H9 (cell line): ENCODE results near the gene RNU7-1. TPM values are rescaled to one million over a fixed set of nuclear protein-coding genes. Genes with fewer than 3 reads are reported as not detected.

ENCODE experiments used
- DNase-seq: peaks from one replicate; pipeline ENCODE4 v3.0.0-alpha.2; 2017
- H2AFZ ChIP-seq: one replicate; pipeline ENCODE4 v1.6.1; 2013; ENCODE audit warnings: mild to moderate bottlenecking, low read length, control low read depth, moderate library complexity
- H2AK5ac ChIP-seq: 2 replicates; pipeline ENCODE4 v1.6.1; 2013; ENCODE audit warnings: low read length, control low read depth, mixed read lengths; ENCODE audit not compliant: insufficient read length
- H2BK120ac ChIP-seq: one replicate; pipeline ENCODE4 v1.6.1; 2013; ENCODE audit warnings: low read depth, mild to moderate bottlenecking, low read length, control low read depth, inconsistent platforms; ENCODE audit not compliant: poor library complexity, severe bottlenecking
- H2BK12ac ChIP-seq: 2 replicates; pipeline ENCODE4 v1.6.1; 2013; ENCODE audit warnings: low read length, control low read depth, mixed read lengths, low read depth; ENCODE audit not compliant: insufficient read length
- H2BK15ac ChIP-seq: 2 replicates; pipeline ENCODE4 v1.6.1; 2013; ENCODE audit warnings: low read depth, low read length, control low read depth
- H2BK20ac ChIP-seq: one replicate; pipeline ENCODE4 v1.6.1; 2013; ENCODE audit warnings: low read depth, mild to moderate bottlenecking, low read length, control low read depth, inconsistent platforms; ENCODE audit not compliant: poor library complexity, severe bottlenecking
- H2BK5ac ChIP-seq: 2 replicates; pipeline ENCODE4 v1.6.1; 2013; ENCODE audit warnings: low read length, control low read depth, mixed read lengths; ENCODE audit not compliant: insufficient read length
- H3K14ac ChIP-seq: 2 replicates; pipeline ENCODE4 v1.6.1; 2013; ENCODE audit warnings: low read length, control low read depth; ENCODE audit not compliant: insufficient read depth
- H3K18ac ChIP-seq: 2 replicates; pipeline ENCODE4 v1.6.1; 2013; ENCODE audit warnings: low read depth, mild to moderate bottlenecking, mixed read lengths, low read length, control low read depth; ENCODE audit not compliant: insufficient read length
- H3K23ac ChIP-seq: 2 replicates; pipeline ENCODE4 v1.6.1; 2013; ENCODE audit warnings: low read length, control low read depth, mixed read lengths, low read depth; ENCODE audit not compliant: insufficient read length
- H3K23me2 ChIP-seq: 2 replicates; pipeline ENCODE4 v1.6.1; 2013; ENCODE audit warnings: low read depth, mild to moderate bottlenecking, mixed read lengths, low read length, control low read depth; ENCODE audit not compliant: insufficient read length, poor library complexity, severe bottlenecking
- H3K27ac ChIP-seq: 2 replicates; pipeline ENCODE4 v1.5.1; 2013; ENCODE audit warnings: low read length, control low read depth, mixed read lengths, low read depth; ENCODE audit not compliant: insufficient read length
- H3K27me3 ChIP-seq: 2 replicates; pipeline ENCODE4 v1.6.1; 2013; ENCODE audit warnings: low read length, control low read depth, inconsistent platforms; ENCODE audit not compliant: insufficient read depth
- H3K4ac ChIP-seq: 2 replicates; pipeline ENCODE4 v1.6.1; 2013; ENCODE audit warnings: low read depth, mild to moderate bottlenecking, control low read depth, inconsistent platforms, low read length, moderate library complexity
- H3K4me1 ChIP-seq: 2 replicates; pipeline ENCODE4 v1.6.1; 2013; ENCODE audit warnings: low read length, control low read depth, inconsistent platforms; ENCODE audit not compliant: insufficient read depth
- H3K4me2 ChIP-seq: 2 replicates; pipeline ENCODE4 v1.6.1; 2013; ENCODE audit warnings: low read length, control low read depth, mixed read lengths; ENCODE audit not compliant: insufficient read length, insufficient read depth
- H3K56ac ChIP-seq: 2 replicates; pipeline ENCODE4 v1.6.1; 2013; ENCODE audit warnings: low read depth, mild to moderate bottlenecking, mixed read lengths, low read length, control low read depth; ENCODE audit not compliant: insufficient read length
- H3K79me1 ChIP-seq: 2 replicates; pipeline ENCODE4 v1.6.1; 2013; ENCODE audit warnings: low read depth, mild to moderate bottlenecking, moderate library complexity, low read length, control low read depth, inconsistent platforms; ENCODE audit not compliant: insufficient read depth, poor library complexity, severe bottlenecking
- H3K79me2 ChIP-seq: 2 replicates; pipeline ENCODE4 v1.6.1; 2013; ENCODE audit warnings: low read length, control low read depth, inconsistent platforms; ENCODE audit not compliant: insufficient read depth
- H3K9ac ChIP-seq: 2 replicates; pipeline ENCODE4 v1.6.1; 2013; ENCODE audit warnings: low read length, control low read depth, mixed read lengths; ENCODE audit not compliant: insufficient read length; ENCODE audit errors: extremely low read depth
- H3K9me3 ChIP-seq: one replicate; pipeline ENCODE4 v1.6.1; 2013; ENCODE audit warnings: low read depth, low read length, inconsistent platforms; ENCODE audit not compliant: control insufficient read depth
- H3T11ph ChIP-seq: one replicate; pipeline ENCODE4 v1.6.1; 2013; ENCODE audit warnings: mild to moderate bottlenecking, low read length, control low read depth, inconsistent platforms
- H4K20me1 ChIP-seq: one replicate; pipeline ENCODE4 v1.6.1; 2013; ENCODE audit not compliant: control insufficient read depth, insufficient read length, insufficient read depth
- H4K5ac ChIP-seq: 2 replicates; pipeline ENCODE4 v1.6.1; 2013; ENCODE audit warnings: low read depth, mild to moderate bottlenecking, mixed read lengths, low read length, control low read depth; ENCODE audit not compliant: insufficient read length
- H4K8ac ChIP-seq: replicated peaks from 2 replicates; pipeline ENCODE4 v1.6.1; 2013; ENCODE audit warnings: low read length, control low read depth, mixed read lengths, low read depth; ENCODE audit not compliant: insufficient read length
- H4K91ac ChIP-seq: 2 replicates; pipeline ENCODE4 v1.6.1; 2013; ENCODE audit warnings: low read depth, mild to moderate bottlenecking, moderate library complexity, mixed read lengths, low read length, control low read depth; ENCODE audit not compliant: insufficient read length
- H3K27ac Mint-ChIP-seq, 3 experiments: 2 replicates in 2 of 3; 3 replicates in 1 of 3; pipeline ENCODE4 v1.8.0; 2020 to 2021; ENCODE audit warnings: mixed read lengths in 3 of 3, mild to moderate bottlenecking in 1 of 3, moderate library complexity in 1 of 3
- H3K27me3 Mint-ChIP-seq: 2 replicates; pipeline ENCODE4 v1.8.0; 2021; ENCODE audit warnings: low read depth, mild to moderate bottlenecking, moderate library complexity, mixed read lengths
- H3K36me3 Mint-ChIP-seq, 3 experiments: 2 replicates in 2 of 3; 3 replicates in 1 of 3; pipeline ENCODE4 v1.8.0; 2020 to 2021; ENCODE audit warnings: low read depth in 3 of 3, mixed read lengths in 3 of 3; ENCODE audit not compliant: insufficient read depth in 1 of 3
- H3K4me1 Mint-ChIP-seq, 2 experiments: 2 replicates each; pipeline ENCODE4 v1.8.0; 2020; ENCODE audit warnings: mixed read lengths in 2 of 2
- H3K4me3 Mint-ChIP-seq, 2 experiments: 2 replicates in 1 of 2; 3 replicates in 1 of 2; pipeline ENCODE4 v1.8.0; 2020 to 2021; ENCODE audit warnings: mild to moderate bottlenecking in 2 of 2, mixed read lengths in 2 of 2, moderate library complexity in 1 of 2
- H3K9me3 Mint-ChIP-seq, 2 experiments: 2 replicates in 1 of 2; 3 replicates in 1 of 2; pipeline ENCODE4 v1.8.0; 2020; ENCODE audit warnings: mild to moderate bottlenecking in 2 of 2, mixed read lengths in 2 of 2, moderate library complexity in 1 of 2
- CTCF ChIP-seq: fragments of 200-600 bp; sonication (generic); conservative IDR thresholded peaks from 3 replicates; pipeline ENCODE4 v1.8.0; 2021; ENCODE audit warnings: antibody characterized with exemption, mild to moderate bottlenecking
- WGBS: extraction: QIAGEN DNeasy Blood & Tissue Kit; methylation state at CpG from one replicate; pipeline ENCODE4 v1.1.7; 2013; ENCODE audit warnings: missing lambda C conversion rate, low lambda C conversion rate, mixed read lengths; ENCODE audit not compliant: insufficient read length; ENCODE audit errors: extremely low coverage; 5-methylcytosine and 5-hydroxymethylcytosine counted together
- total RNA-seq: library from RNA; stranded (reverse); gene quantifications from 2 replicates; pipeline ENCODE4 v1.2.1, GENCODE V29; 2021

The RNU7-1 gene
- total RNA-seq, 1 experiment from 2014 or later, result not detected

GRCh38 chr12:6896846-6897435 lies 46.7 kb upstream of the RNU7-1 start:
- H3K27me3 ChIP-seq, result no peaks in the 10 kb centered on the region
- H2BK20ac ChIP-seq, result no peak overlapping the region
- H3K4me2 ChIP-seq, result no peak overlapping the region
- Mint-ChIP-seq H3K27me3 (no peaks in the 10 kb centered on the region; the same call in 1 of the 2 replicates), H3K27ac (no peak overlapping the region), H3K4me3 (no peak overlapping the region), H3K36me3 (peaks cover 0 to 2% (median 0%) of the 10 kb centered on the region in 3 experiments; a peak in 1 of 7 replicates), H3K4me1 (peaks cover 0 to 6% of the 10 kb centered on the region in 2 experiments; a peak in 1 of 4 replicates), H3K9me3 (no peaks in the 10 kb centered on the region)
- no peak for TF ChIP-seq CTCF
- no CpG with 5 or more reads among the region's 6 CpGs for WGBS
- H3K79me1 ChIP-seq, result no peaks in the 10 kb centered on the region
- no peak overlapping the region for H3K14ac ChIP-seq
- H4K20me1 ChIP-seq, result peaks cover 2% of the 10 kb centered on the region
- H2BK5ac ChIP-seq, result no peak overlapping the region
- H3K9ac ChIP-seq, result no peak overlapping the region
- no peak overlapping the region for H2BK120ac ChIP-seq
- no peak overlapping the region for H2AK5ac ChIP-seq
- H2BK15ac ChIP-seq, result 0 out of 2 replicates have a peak overlapping the region, but pooled peaks have one; percentile 37
- DNase-seq, result no peak
- H4K91ac ChIP-seq, result no peak overlapping the region
- no peaks in the 10 kb centered on the region for H3K79me2 ChIP-seq
- H2AFZ ChIP-seq, result no peak overlapping the region
- H4K5ac ChIP-seq, result no peak overlapping the region
- peaks cover 2% of the 10 kb centered on the region; the same call in 1 of the 2 replicates for H3K4me1 ChIP-seq
- H4K8ac ChIP-seq, result no peak overlapping the region
- H3K27ac ChIP-seq, result no peak overlapping the region
- H3K4ac ChIP-seq, result no peak overlapping the region
- H3K23ac ChIP-seq, result no peak overlapping the region
- no peaks in the 10 kb centered on the region for H3K23me2 ChIP-seq
- H2BK12ac ChIP-seq, result no peak overlapping the region
- H3T11ph ChIP-seq, result no peak overlapping the region
- no peak overlapping the region for H3K18ac ChIP-seq
- H3K56ac ChIP-seq, result no peak overlapping the region
- H3K9me3 ChIP-seq, result no peaks in the 10 kb centered on the region
